HG03575 (cell line): Measurements from ENCODE around the gene TAF7.
"Not testable (repeated sequence)": the region's sequence is repeated elsewhere in the genome, so short reads cannot be mapped to it uniquely, and the experiment has no call there.

Experiments used
- ATAC-seq: cut with Tn5 transposase; IDR thresholded peaks from one replicate; pipeline ENCODE4 v1.9.1; 2021; ENCODE audit not compliant: unreplicated experiment, insufficient number of reproducible peaks, low FRiP score; ENCODE audit errors: extremely low read depth

The TAF7 gene, protein sequence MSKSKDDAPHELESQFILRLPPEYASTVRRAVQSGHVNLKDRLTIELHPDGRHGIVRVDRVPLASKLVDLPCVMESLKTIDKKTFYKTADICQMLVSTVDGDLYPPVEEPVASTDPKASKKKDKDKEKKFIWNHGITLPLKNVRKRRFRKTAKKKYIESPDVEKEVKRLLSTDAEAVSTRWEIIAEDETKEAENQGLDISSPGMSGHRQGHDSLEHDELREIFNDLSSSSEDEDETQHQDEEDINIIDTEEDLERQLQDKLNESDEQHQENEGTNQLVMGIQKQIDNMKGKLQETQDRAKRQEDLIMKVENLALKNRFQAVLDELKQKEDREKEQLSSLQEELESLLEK

GRCh38 chr5:141320225-141321169, at the start of gene TAF7:
TSS of gene TAF7 (minus strand) at chr5:141320784. CDS start at chr5:141320044, 740 bp downstream.
- peak; percentile 87 for ATAC-seq

- ATAC-seq = no peak
These were observed 45.7 kb upstream of the TAF7 start for GRCh38 chr5:141366016-141366896.

DNA sequence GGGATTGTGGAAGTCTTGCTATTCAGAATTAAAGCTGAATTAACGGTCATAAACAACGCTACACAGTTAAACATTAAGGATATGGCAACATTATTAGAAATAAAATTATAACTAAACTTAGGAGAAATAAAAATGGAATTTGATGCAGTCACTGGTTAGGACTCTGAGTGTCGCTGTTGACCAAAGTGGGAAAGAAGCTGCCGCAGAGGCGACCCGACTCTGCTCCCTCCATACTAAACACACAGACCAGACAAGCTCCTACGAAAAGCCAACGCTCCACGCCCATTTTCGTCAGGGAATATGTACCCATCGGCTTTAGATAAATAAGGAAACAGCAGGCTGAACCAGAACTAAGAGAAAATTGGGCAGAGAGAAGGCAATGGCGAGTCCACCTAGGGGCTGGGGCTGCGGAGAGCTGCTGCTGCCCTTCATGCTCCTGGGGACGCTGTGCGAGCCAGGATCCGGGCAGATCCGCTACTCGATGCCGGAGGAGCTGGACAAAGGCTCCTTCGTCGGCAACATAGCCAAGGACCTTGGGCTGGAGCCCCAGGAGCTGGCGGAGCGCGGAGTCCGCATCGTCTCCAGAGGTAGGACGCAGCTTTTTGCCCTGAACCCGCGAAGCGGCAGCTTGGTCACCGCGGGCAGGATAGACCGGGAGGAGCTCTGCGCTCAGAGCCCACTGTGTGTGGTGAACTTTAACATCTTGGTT, 43.5 kb upstream of the TAF7 start, which contains the start of gene PCDHGA5:
TSS of gene PCDHGA5 (plus strand) at position 211 of the 709 bp plus-strand sequence. CDS start at position 380, 169 bp downstream.
- no peak for ATAC-seq

- ATAC-seq = no peak
These were observed 42.1 kb upstream of the TAF7 start for GRCh38 chr5:141362719-141363118.

GRCh38 chr5:141360685-141361084, 40.1 kb upstream of the TAF7 start:
- ATAC-seq = no peak

GRCh38 chr5:141359790-141360426, 39.3 kb upstream of the TAF7 start, which contains the start of gene PCDHGB2:
TSS of gene PCDHGB2 (plus strand) at chr5:141359994. CDS start at chr5:141360136, 142 bp downstream.
- ATAC-seq = no peak

DNA sequence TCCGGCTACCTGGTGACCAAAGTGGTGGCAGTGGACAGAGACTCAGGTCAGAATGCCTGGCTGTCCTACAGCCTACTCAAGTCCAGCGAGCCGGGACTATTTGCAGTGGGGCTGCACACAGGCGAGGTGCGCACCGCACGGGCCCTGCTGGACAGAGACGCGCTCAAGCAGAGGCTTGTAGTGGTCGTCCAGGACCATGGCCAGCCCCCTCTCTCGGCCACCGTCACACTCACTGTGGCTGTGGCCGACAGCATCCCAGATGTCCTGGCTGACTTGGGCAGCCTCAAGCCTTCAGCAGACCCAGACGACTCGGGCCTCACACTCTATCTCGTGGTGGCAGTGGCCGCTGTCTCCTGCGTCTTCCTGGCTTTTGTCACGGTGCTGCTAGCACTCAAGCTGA, 36.4 kb upstream of the TAF7 start:
- ATAC-seq = no peak

GRCh38 chr5:141356133-141356532, 35.5 kb upstream of the TAF7 start:
- ATAC-seq = no peak

GRCh38 chr5:141355641-141356040, 35.1 kb upstream of the TAF7 start:
- no peak for ATAC-seq

DNA sequence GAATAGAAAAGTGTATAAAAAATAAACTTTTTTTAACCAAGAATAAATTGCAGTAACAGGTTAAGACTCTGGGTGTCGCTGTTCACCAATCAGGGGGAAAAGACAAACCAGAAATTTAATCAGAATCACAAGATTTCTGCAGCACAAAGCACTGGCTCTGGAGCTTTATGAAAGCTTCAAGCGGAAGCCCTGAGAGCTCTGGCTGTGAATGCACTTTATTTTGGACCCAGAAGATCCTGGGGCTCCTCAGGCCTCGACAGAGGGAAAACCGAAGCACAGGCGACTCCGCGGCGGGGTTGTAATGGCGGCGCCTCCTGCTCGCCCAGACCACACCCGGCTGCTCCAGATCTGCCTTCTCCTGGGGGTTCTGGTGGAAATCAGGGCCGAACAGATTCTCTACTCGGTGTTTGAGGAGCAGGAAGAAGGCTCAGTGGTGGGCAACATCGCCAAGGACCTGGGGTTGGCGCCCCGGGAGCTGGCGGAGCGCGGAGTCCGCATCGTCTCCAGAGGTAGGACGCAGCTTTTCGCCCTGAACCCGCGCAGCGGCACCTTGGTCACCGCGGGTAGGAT, 34.4 kb upstream of the TAF7 start, which contains the start of gene PCDHGA4:
TSS of gene PCDHGA4 (plus strand) at position 122 of the 570 bp plus-strand sequence. CDS start at position 209, 87 bp downstream.
- no peak for ATAC-seq

- no peak for ATAC-seq
These were observed 31.0 kb upstream of the TAF7 start for GRCh38 chr5:141351591-141351990.

- ATAC-seq = no peak
These were observed 29.5 kb upstream of the TAF7 start, which contains the start of gene PCDHGB1 for GRCh38 chr5:141349917-141350619. TSS of gene PCDHGB1 (plus strand) at chr5:141350099. CDS start at chr5:141350261, 162 bp downstream.

- ATAC-seq = not testable (repeated sequence)
These were observed 25.4 kb upstream of the TAF7 start for GRCh38 chr5:141346017-141346416.

GRCh38 chr5:141345327-141345726, 24.7 kb upstream of the TAF7 start:
- ATAC-seq = no peak

GRCh38 chr5:141343953-141344463, 23.4 kb upstream of the TAF7 start:
- no peak for ATAC-seq

DNA sequence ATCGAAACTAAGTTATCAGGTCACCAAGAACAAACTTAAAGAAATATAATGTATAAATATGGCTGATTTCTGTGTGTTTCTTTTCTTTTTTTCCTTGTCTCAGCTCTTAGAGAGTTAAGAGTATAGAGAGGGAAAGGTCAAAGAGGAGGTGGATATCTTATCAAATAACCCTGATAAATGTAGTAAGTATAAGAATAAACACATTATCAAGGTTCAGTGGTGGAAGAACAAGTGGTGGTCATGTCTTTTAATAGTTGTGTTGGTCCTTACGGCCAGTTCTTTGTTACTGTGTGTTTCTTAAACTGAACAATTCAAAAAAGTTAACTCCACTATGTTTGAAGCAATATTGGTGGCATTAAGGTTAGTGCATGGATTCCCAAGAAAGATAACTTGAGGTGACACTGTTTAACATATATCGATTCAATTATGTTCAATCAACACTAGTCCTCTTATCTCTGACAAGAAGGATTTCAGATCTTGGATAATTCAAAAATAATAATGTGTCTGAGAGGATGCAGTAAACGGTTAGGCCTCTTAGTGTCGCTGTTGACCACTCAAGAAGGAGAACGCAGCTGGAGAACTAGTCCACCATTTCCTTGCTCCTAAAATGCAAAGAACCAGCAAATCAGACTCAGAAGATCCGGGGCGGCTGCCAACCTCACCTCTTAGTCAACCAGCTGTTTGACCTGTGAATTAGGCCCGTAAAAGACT, 22.8 kb upstream of the TAF7 start, which contains the start of gene PCDHGA3:
TSS of gene PCDHGA3 (plus strand) at position 588 of the 711 bp plus-strand sequence. CDS start 205 bp downstream, outside the sequence.
- no peak for ATAC-seq
